H9 (cell line): ENCODE measurements around the gene RRAGB. TPM values are rescaled to one million over a fixed set of nuclear protein-coding genes. Genes with fewer than 3 reads are reported as not detected.

Experiments
- DNase-seq: peaks from one replicate; pipeline ENCODE4 v3.0.0-alpha.2; 2017
- H2AFZ ChIP-seq: one replicate; pipeline ENCODE4 v1.6.1; 2013; ENCODE audit warnings: mild to moderate bottlenecking, low read length, control low read depth, moderate library complexity
- H2AK5ac ChIP-seq: 2 replicates; pipeline ENCODE4 v1.6.1; 2013; ENCODE audit warnings: low read length, control low read depth, mixed read lengths; ENCODE audit not compliant: insufficient read length
- H2BK120ac ChIP-seq: one replicate; pipeline ENCODE4 v1.6.1; 2013; ENCODE audit warnings: low read depth, mild to moderate bottlenecking, low read length, control low read depth, inconsistent platforms; ENCODE audit not compliant: poor library complexity, severe bottlenecking
- H2BK12ac ChIP-seq: 2 replicates; pipeline ENCODE4 v1.6.1; 2013; ENCODE audit warnings: low read length, control low read depth, mixed read lengths, low read depth; ENCODE audit not compliant: insufficient read length
- H2BK15ac ChIP-seq: 2 replicates; pipeline ENCODE4 v1.6.1; 2013; ENCODE audit warnings: low read depth, low read length, control low read depth
- H2BK20ac ChIP-seq: one replicate; pipeline ENCODE4 v1.6.1; 2013; ENCODE audit warnings: low read depth, mild to moderate bottlenecking, low read length, control low read depth, inconsistent platforms; ENCODE audit not compliant: poor library complexity, severe bottlenecking
- H2BK5ac ChIP-seq: 2 replicates; pipeline ENCODE4 v1.6.1; 2013; ENCODE audit warnings: low read length, control low read depth, mixed read lengths; ENCODE audit not compliant: insufficient read length
- H3K14ac ChIP-seq: 2 replicates; pipeline ENCODE4 v1.6.1; 2013; ENCODE audit warnings: low read length, control low read depth; ENCODE audit not compliant: insufficient read depth
- H3K18ac ChIP-seq: 2 replicates; pipeline ENCODE4 v1.6.1; 2013; ENCODE audit warnings: low read depth, mild to moderate bottlenecking, mixed read lengths, low read length, control low read depth; ENCODE audit not compliant: insufficient read length
- H3K23ac ChIP-seq: 2 replicates; pipeline ENCODE4 v1.6.1; 2013; ENCODE audit warnings: low read length, control low read depth, mixed read lengths, low read depth; ENCODE audit not compliant: insufficient read length
- H3K23me2 ChIP-seq: 2 replicates; pipeline ENCODE4 v1.6.1; 2013; ENCODE audit warnings: low read depth, mild to moderate bottlenecking, mixed read lengths, low read length, control low read depth; ENCODE audit not compliant: insufficient read length, poor library complexity, severe bottlenecking
- H3K27ac ChIP-seq: 2 replicates; pipeline ENCODE4 v1.5.1; 2013; ENCODE audit warnings: low read length, control low read depth, mixed read lengths, low read depth; ENCODE audit not compliant: insufficient read length
- H3K27me3 ChIP-seq: 2 replicates; pipeline ENCODE4 v1.6.1; 2013; ENCODE audit warnings: low read length, control low read depth, inconsistent platforms; ENCODE audit not compliant: insufficient read depth
- H3K4ac ChIP-seq: 2 replicates; pipeline ENCODE4 v1.6.1; 2013; ENCODE audit warnings: low read depth, mild to moderate bottlenecking, control low read depth, inconsistent platforms, low read length, moderate library complexity
- H3K4me1 ChIP-seq: 2 replicates; pipeline ENCODE4 v1.6.1; 2013; ENCODE audit warnings: low read length, control low read depth, inconsistent platforms; ENCODE audit not compliant: insufficient read depth
- H3K4me2 ChIP-seq: 2 replicates; pipeline ENCODE4 v1.6.1; 2013; ENCODE audit warnings: low read length, control low read depth, mixed read lengths; ENCODE audit not compliant: insufficient read length, insufficient read depth
- H3K56ac ChIP-seq: 2 replicates; pipeline ENCODE4 v1.6.1; 2013; ENCODE audit warnings: low read depth, mild to moderate bottlenecking, mixed read lengths, low read length, control low read depth; ENCODE audit not compliant: insufficient read length
- H3K79me1 ChIP-seq: 2 replicates; pipeline ENCODE4 v1.6.1; 2013; ENCODE audit warnings: low read depth, mild to moderate bottlenecking, moderate library complexity, low read length, control low read depth, inconsistent platforms; ENCODE audit not compliant: insufficient read depth, poor library complexity, severe bottlenecking
- H3K79me2 ChIP-seq: 2 replicates; pipeline ENCODE4 v1.6.1; 2013; ENCODE audit warnings: low read length, control low read depth, inconsistent platforms; ENCODE audit not compliant: insufficient read depth
- H3K9ac ChIP-seq: 2 replicates; pipeline ENCODE4 v1.6.1; 2013; ENCODE audit warnings: low read length, control low read depth, mixed read lengths; ENCODE audit not compliant: insufficient read length; ENCODE audit errors: extremely low read depth
- H3K9me3 ChIP-seq: one replicate; pipeline ENCODE4 v1.6.1; 2013; ENCODE audit warnings: low read depth, low read length, inconsistent platforms; ENCODE audit not compliant: control insufficient read depth
- H3T11ph ChIP-seq: one replicate; pipeline ENCODE4 v1.6.1; 2013; ENCODE audit warnings: mild to moderate bottlenecking, low read length, control low read depth, inconsistent platforms
- H4K20me1 ChIP-seq: one replicate; pipeline ENCODE4 v1.6.1; 2013; ENCODE audit not compliant: control insufficient read depth, insufficient read length, insufficient read depth
- H4K5ac ChIP-seq: 2 replicates; pipeline ENCODE4 v1.6.1; 2013; ENCODE audit warnings: low read depth, mild to moderate bottlenecking, mixed read lengths, low read length, control low read depth; ENCODE audit not compliant: insufficient read length
- H4K8ac ChIP-seq: replicated peaks from 2 replicates; pipeline ENCODE4 v1.6.1; 2013; ENCODE audit warnings: low read length, control low read depth, mixed read lengths, low read depth; ENCODE audit not compliant: insufficient read length
- H4K91ac ChIP-seq: 2 replicates; pipeline ENCODE4 v1.6.1; 2013; ENCODE audit warnings: low read depth, mild to moderate bottlenecking, moderate library complexity, mixed read lengths, low read length, control low read depth; ENCODE audit not compliant: insufficient read length
- H3K27ac Mint-ChIP-seq, 3 experiments: 2 replicates in 2 of 3; 3 replicates in 1 of 3; pipeline ENCODE4 v1.8.0; 2020 to 2021; ENCODE audit warnings: mixed read lengths in 3 of 3, mild to moderate bottlenecking in 1 of 3, moderate library complexity in 1 of 3
- H3K27me3 Mint-ChIP-seq: 2 replicates; pipeline ENCODE4 v1.8.0; 2021; ENCODE audit warnings: low read depth, mild to moderate bottlenecking, moderate library complexity, mixed read lengths
- H3K36me3 Mint-ChIP-seq, 3 experiments: 2 replicates in 2 of 3; 3 replicates in 1 of 3; pipeline ENCODE4 v1.8.0; 2020 to 2021; ENCODE audit warnings: low read depth in 3 of 3, mixed read lengths in 3 of 3; ENCODE audit not compliant: insufficient read depth in 1 of 3
- H3K4me1 Mint-ChIP-seq, 2 experiments: 2 replicates each; pipeline ENCODE4 v1.8.0; 2020; ENCODE audit warnings: mixed read lengths in 2 of 2
- H3K4me3 Mint-ChIP-seq, 2 experiments: 2 replicates in 1 of 2; 3 replicates in 1 of 2; pipeline ENCODE4 v1.8.0; 2020 to 2021; ENCODE audit warnings: mild to moderate bottlenecking in 2 of 2, mixed read lengths in 2 of 2, moderate library complexity in 1 of 2
- H3K9me3 Mint-ChIP-seq, 2 experiments: 2 replicates in 1 of 2; 3 replicates in 1 of 2; pipeline ENCODE4 v1.8.0; 2020; ENCODE audit warnings: mild to moderate bottlenecking in 2 of 2, mixed read lengths in 2 of 2, moderate library complexity in 1 of 2
- WGBS: extraction: QIAGEN DNeasy Blood & Tissue Kit; methylation state at CpG from one replicate; pipeline ENCODE4 v1.1.7; 2013; ENCODE audit warnings: missing lambda C conversion rate, low lambda C conversion rate, mixed read lengths; ENCODE audit not compliant: insufficient read length; ENCODE audit errors: extremely low coverage; 5-methylcytosine and 5-hydroxymethylcytosine counted together
- total RNA-seq: library from RNA; stranded (reverse); gene quantifications from 2 replicates; pipeline ENCODE4 v1.2.1, GENCODE V29; 2021
- TF ChIP-seq, protein P1 (sequence below): fragments of 200-600 bp; sonication (generic); conservative IDR thresholded peaks from 3 replicates; pipeline ENCODE4 v1.8.0; 2021; ENCODE audit warnings: antibody characterized with exemption, mild to moderate bottlenecking

RRAGB gene
- total RNA-seq, 1 experiment from 2014 or later = 10.3 TPM

- H3K4me3 Mint-ChIP-seq = no peak overlapping the region
- H3K9me3 Mint-ChIP-seq = peaks cover 34 to 40% of the 10 kb centered on the region in 2 experiments
- Histone ChIP-seq H3K14ac (no peak overlapping the region), H3K79me1 (no peaks in the 10 kb centered on the region), H3K23ac (no peak overlapping the region), H3K4me1 (no peaks in the 10 kb centered on the region), H3K27ac (no peak overlapping the region), H2AFZ (no peak overlapping the region), H2BK12ac (no peak overlapping the region), H4K5ac (no peak overlapping the region), H3K27me3 (no peaks in the 10 kb centered on the region; the same call in 1 of the 2 replicates), H3K4ac (no peak overlapping the region), H2BK5ac (no peak overlapping the region), H4K8ac (no peak overlapping the region), H3K9ac (no peak overlapping the region), H3K18ac (no peak overlapping the region), H3K56ac (no peak overlapping the region), H3K9me3 (peaks cover 22% of the 10 kb centered on the region), H2BK120ac (no peak overlapping the region), H4K20me1 (no peaks in the 10 kb centered on the region), H2AK5ac (no peak overlapping the region), H3T11ph (no peak overlapping the region), H2BK20ac (no peak overlapping the region), H2BK15ac (no peak overlapping the region), H4K91ac (no peak overlapping the region), H3K23me2 (no peaks in the 10 kb centered on the region), H3K79me2 (no peaks in the 10 kb centered on the region), H3K4me2 (no peak overlapping the region)
- H3K27me3 Mint-ChIP-seq = no peaks in the 10 kb centered on the region
- no peak overlapping the region for H3K27ac Mint-ChIP-seq
- WGBS = no CpG with 5 or more reads among the region's 2 CpGs
- H3K4me1 Mint-ChIP-seq = no peaks in the 10 kb centered on the region
- peaks cover 0 to 4% (median 3%) of the 10 kb centered on the region in 3 experiments; a peak in 4 of 7 replicates for H3K36me3 Mint-ChIP-seq
- TF ChIP-seq, protein P1, sequence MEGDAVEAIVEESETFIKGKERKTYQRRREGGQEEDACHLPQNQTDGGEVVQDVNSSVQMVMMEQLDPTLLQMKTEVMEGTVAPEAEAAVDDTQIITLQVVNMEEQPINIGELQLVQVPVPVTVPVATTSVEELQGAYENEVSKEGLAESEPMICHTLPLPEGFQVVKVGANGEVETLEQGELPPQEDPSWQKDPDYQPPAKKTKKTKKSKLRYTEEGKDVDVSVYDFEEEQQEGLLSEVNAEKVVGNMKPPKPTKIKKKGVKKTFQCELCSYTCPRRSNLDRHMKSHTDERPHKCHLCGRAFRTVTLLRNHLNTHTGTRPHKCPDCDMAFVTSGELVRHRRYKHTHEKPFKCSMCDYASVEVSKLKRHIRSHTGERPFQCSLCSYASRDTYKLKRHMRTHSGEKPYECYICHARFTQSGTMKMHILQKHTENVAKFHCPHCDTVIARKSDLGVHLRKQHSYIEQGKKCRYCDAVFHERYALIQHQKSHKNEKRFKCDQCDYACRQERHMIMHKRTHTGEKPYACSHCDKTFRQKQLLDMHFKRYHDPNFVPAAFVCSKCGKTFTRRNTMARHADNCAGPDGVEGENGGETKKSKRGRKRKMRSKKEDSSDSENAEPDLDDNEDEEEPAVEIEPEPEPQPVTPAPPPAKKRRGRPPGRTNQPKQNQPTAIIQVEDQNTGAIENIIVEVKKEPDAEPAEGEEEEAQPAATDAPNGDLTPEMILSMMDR = no peak
- no peak for DNase-seq
Measured at GRCh38 chrX:55787727-55788126, 70.2 kb downstream of the RRAGB start.
